Gastrocnemius medialis (tissue), 4 donors: ENCODE measurements around the gene TMEM132A.

ENCODE experiments used
- CTCF ChIP-seq, 5 experiments: fragments of 450-650 bp in 3 of 5; fragments of 200-600 bp in 2 of 5; sonication (generic) in 2 of 5; IDR thresholded peaks in 4 of 5; conservative IDR thresholded peaks in 1 of 5; 1 replicate in 4 of 5; 2 replicates in 1 of 5; pipeline ENCODE4 v1.5.1; 2016 to 2019; ENCODE audit warnings: antibody characterized with exemption in 5 of 5, mild to moderate bottlenecking in 3 of 5, moderate library complexity in 3 of 5
- POLR2A ChIP-seq, 2 donors: fragments of 450-650 bp; IDR thresholded peaks; one replicate each; pipeline ENCODE4 v1.6.1; 2017; ENCODE audit warnings: antibody characterized with exemption in 2 of 2, mild to moderate bottlenecking in 2 of 2, moderate library complexity in 2 of 2

GRCh38 chr11:60927061-60927592, 2.9 kb downstream of the TMEM132A start:
- TF ChIP-seq CTCF (IDR thresholded peaks at IDR 0.05 in 4 of 5, conservative IDR thresholded peaks at IDR 0.05 in 1 of 5) (no peak), POLR2A (IDR thresholded peaks at IDR 0.05) (no peak)
